ENCODE measurements around the gene EPSTI1.

EPSTI1 gene

DNA sequence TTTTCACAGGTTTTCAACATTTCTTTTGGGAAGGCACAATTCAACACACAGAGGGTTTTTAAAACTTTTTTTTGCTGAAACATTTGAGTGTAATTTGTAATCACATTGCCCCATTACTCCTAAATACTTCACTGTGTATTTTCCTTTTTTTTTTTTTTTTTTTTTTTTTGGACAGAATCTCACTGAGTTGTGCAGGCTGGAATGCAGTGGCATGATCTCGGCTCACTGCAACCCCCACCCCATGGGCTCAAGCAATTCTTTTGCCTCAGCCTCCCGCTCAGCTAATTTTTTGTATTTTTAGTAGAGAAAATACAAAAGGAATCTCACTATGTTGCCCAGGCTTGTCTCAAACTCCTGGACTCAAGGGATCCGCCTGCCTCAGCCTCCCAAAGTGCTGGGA is 16.6 kb upstream of the EPSTI1 start:
- CTCF ChIA-PET: no interaction called here
- POLR2A ChIA-PET: no interaction called here
- no peak for DNase-seq (ENCODE audit: extremely low spot score)

DNA sequence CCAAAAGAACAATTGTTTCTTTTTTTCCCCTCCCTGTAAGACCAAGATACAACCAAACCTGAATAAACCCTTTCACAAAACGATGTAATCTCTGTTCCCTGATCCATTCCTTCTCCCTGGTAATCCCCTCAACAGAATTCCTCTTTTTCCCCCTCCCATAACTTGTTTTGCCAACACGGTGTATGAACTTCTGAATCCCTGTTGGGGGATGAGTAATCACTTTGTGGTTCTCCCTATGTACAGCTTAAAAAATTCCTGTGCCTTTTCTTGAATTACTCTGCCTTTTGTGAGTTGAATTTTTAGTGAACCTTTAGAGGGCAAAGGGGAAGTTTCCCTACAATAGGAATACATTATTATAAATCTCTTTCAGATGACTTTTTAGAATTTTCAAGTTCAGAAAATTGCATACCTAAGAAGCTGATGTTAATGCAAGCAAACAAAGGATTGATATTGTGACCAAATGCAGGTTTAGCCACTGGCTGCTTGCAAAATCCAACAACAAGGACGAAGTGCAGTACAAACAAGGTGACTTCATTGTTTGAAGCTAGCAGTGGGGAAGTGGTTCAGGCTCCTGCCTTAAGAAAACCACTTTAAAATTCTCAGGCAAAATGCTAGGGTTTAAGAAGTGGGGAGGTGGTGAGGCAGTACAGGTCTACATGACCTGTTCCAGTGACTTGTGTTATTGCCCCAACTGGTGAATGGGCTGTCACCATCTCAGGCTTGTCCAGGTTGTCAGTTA is 15.0 kb upstream of the EPSTI1 start:
- ChIA-PET CTCF (interaction anchor here (0.6 to 1.3 kb wide), 4 partner anchors 9 to 38 kb away, joined by 3 read pairs; no protein-coding TSS in a partner anchor), POLR2A (no interaction called here)
- DNase-seq (ENCODE audit: extremely low spot score): no peak

More for the DNA sequence above, 16.6 kb upstream of the EPSTI1 start:
- TF ChIP-seq, protein P1, sequence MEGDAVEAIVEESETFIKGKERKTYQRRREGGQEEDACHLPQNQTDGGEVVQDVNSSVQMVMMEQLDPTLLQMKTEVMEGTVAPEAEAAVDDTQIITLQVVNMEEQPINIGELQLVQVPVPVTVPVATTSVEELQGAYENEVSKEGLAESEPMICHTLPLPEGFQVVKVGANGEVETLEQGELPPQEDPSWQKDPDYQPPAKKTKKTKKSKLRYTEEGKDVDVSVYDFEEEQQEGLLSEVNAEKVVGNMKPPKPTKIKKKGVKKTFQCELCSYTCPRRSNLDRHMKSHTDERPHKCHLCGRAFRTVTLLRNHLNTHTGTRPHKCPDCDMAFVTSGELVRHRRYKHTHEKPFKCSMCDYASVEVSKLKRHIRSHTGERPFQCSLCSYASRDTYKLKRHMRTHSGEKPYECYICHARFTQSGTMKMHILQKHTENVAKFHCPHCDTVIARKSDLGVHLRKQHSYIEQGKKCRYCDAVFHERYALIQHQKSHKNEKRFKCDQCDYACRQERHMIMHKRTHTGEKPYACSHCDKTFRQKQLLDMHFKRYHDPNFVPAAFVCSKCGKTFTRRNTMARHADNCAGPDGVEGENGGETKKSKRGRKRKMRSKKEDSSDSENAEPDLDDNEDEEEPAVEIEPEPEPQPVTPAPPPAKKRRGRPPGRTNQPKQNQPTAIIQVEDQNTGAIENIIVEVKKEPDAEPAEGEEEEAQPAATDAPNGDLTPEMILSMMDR (IDR thresholded peaks at IDR 0.05; ENCODE audit: control extremely low read depth, extremely low read depth, low read depth, missing control alignments): no peak

DNA sequence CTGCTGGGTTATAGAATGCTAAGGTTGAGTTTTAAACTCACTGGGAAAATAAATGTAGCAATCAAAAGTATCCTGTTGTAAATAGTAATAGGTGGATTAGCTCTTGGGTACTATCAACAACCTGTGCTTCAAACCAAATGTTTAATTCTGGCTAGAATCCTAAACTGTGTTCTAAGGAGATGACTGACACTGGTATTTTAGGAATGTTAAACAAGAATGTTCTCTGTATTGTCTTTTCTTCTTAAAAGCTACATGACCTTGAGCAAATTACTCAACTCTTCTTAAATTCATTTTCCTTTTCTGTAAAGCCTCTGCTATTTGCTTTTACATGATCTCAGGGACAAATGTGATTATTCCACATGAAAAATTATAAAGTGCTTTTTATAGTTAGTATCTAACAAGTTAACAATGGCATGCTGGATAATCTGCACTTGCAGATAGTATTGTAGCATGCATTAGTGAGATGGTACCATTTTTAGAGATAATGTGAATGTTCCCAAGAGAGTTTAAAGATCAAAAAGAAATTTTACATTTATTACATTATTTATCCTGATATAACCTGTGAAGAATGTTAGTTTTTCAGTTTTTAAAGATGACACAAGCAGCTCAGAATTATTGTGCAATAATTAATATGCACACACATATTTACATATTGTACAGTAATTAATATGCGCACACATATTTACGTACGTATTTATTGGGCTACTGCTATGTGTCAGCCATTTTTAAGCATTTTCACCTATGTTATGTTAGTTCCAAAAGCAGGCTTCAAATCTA is 13.6 kb upstream of the EPSTI1 start:
- CTCF ChIA-PET: interaction anchor here (0.9 to 1.3 kb wide), 2 partner anchors 9 to 34 kb away, joined by 3 to 4 read pairs; no protein-coding TSS in a partner anchor
- no peak for DNase-seq (ENCODE audit: extremely low spot score)
- POLR2A ChIA-PET: no interaction called here
- TF ChIP-seq, protein P1 (IDR thresholded peaks at IDR 0.05; ENCODE audit: control extremely low read depth, extremely low read depth, low read depth, missing control alignments): no peak

More for the DNA sequence above, 15.0 kb upstream of the EPSTI1 start:
- TF ChIP-seq, protein P1 (IDR thresholded peaks at IDR 0.05; ENCODE audit: control extremely low read depth, extremely low read depth, low read depth, missing control alignments): no peak

GRCh38 chr13:43003729-43004128 is 11.7 kb upstream of the EPSTI1 start:
- TF ChIP-seq, protein P1 (IDR thresholded peaks at IDR 0.05; ENCODE audit: control extremely low read depth, extremely low read depth, low read depth, missing control alignments): no peak
- ChIA-PET CTCF (interaction anchor here (0.7 to 0.8 kb wide), 2 partner anchors 12 to 20 kb away, joined by 3 to 4 read pairs; partner anchors contain the start of genes DNAJC15 and EPSTI1), POLR2A (no interaction called here)
- DNase-seq (ENCODE audit: extremely low spot score): no peak

GRCh38 chr13:43003010-43003409 is 11.0 kb upstream of the EPSTI1 start:
- TF ChIP-seq, protein P1 (IDR thresholded peaks at IDR 0.05; ENCODE audit: control extremely low read depth, extremely low read depth, low read depth, missing control alignments): no peak
- POLR2A ChIA-PET: no interaction called here
- CTCF ChIA-PET: interaction anchor here (0.7 kb wide), 1 partner anchor 21 kb away, joined by 3 read pairs; the partner anchor contains the start of gene DNAJC15
- no peak for DNase-seq (ENCODE audit: extremely low spot score)

DNA sequence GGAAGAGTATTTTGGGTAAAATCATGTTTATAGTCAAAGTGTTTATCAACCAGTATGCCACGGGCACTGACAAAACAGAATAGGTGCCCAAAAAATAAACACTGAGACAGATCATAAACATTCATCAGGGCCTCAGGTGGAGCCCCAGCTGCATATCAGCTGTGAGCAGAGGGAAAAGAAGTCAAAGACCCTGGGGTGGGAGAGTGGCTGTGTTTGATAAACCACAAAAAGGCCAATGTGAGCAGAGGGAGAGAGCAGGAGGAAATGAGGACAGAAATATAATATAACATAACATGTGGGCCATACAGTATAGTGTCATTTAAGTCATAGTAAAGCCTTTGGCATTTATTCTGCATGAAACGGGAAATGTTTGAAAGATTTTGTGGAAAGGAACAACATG is 10.0 kb upstream of the EPSTI1 start:
- POLR2A ChIA-PET: no interaction called here
- CTCF ChIA-PET: no interaction called here
- DNase-seq (ENCODE audit: extremely low spot score): no peak
- TF ChIP-seq, protein P1 (IDR thresholded peaks at IDR 0.05; ENCODE audit: control extremely low read depth, extremely low read depth, low read depth, missing control alignments): no peak
